DOHH2 (cell line): ENCODE results near the gene TST.

Source experiments
- H3F3A ChIP-seq: fragments of 200-600 bp; sonication (generic), shearing (Covaris generic); 2 replicates; pipeline ENCODE4 v1.6.0; 2016; ENCODE audit warnings: antibody characterized with exemption, mild to moderate bottlenecking; ENCODE audit not compliant: control insufficient read depth, insufficient read depth
- H3K27ac ChIP-seq: fragments of 200-600 bp; sonication (generic); 2 replicates; pipeline ENCODE4 v1.5.1; 2014; ENCODE audit warnings: low read depth, mild to moderate bottlenecking, low read length, moderate library complexity
- H3K27me3 ChIP-seq: fragments of 200-600 bp; sonication (generic); 2 replicates; pipeline ENCODE4 v1.6.1; 2014; ENCODE audit warnings: mild to moderate bottlenecking, low read length, mixed read lengths; ENCODE audit not compliant: control insufficient read depth
- H3K36me3 ChIP-seq: fragments of 200-600 bp; sonication (generic); 2 replicates; pipeline ENCODE4 v1.6.1; 2014; ENCODE audit warnings: mild to moderate bottlenecking, low read length, moderate library complexity, mixed read lengths; ENCODE audit not compliant: control insufficient read depth
- H3K4me1 ChIP-seq: fragments of 200-600 bp; sonication (generic); 2 replicates; pipeline ENCODE4 v1.6.1; 2014; ENCODE audit warnings: mild to moderate bottlenecking, low read length, mixed read lengths; ENCODE audit not compliant: control insufficient read depth
- H3K4me2 ChIP-seq: fragments of 200-600 bp; sonication (generic); 2 replicates; pipeline ENCODE4 v1.6.0; 2014; ENCODE audit warnings: mild to moderate bottlenecking, low read length, moderate library complexity
- H3K4me3 ChIP-seq: fragments of 200-600 bp; sonication (generic); 2 replicates; pipeline ENCODE4 v1.5.1; 2014; ENCODE audit warnings: mild to moderate bottlenecking, low read length, mixed read lengths
- H3K79me2 ChIP-seq: fragments of 200-600 bp; sonication (generic); 2 replicates; pipeline ENCODE4 v1.6.1; 2014; ENCODE audit warnings: mild to moderate bottlenecking, low read length, mixed read lengths; ENCODE audit not compliant: control insufficient read depth
- H3K9me2 ChIP-seq: fragments of 200-600 bp; sonication (generic); replicated peaks from 2 replicates; pipeline ENCODE4 v1.6.1; 2014; ENCODE audit warnings: mild to moderate bottlenecking, low read length, mixed read lengths; ENCODE audit not compliant: control insufficient read depth
- H3K9me3 ChIP-seq: fragments of 200-600 bp; sonication (generic); 2 replicates; pipeline ENCODE4 v1.6.1; 2014; ENCODE audit warnings: antibody characterized with exemption, low read length, mixed read lengths; ENCODE audit not compliant: control insufficient read depth, insufficient read depth
- H4K20me1 ChIP-seq: fragments of 200-600 bp; sonication (generic); 2 replicates; pipeline ENCODE4 v1.6.0; 2014; ENCODE audit warnings: low read depth, mild to moderate bottlenecking, antibody characterized with exemption, low read length, moderate library complexity; ENCODE audit not compliant: control insufficient read depth, insufficient read depth
- CTCF ChIP-seq: fragments of 200-600 bp; sonication (generic); IDR thresholded peaks from one replicate; pipeline ENCODE4 v1.5.1; 2014; ENCODE audit warnings: antibody characterized with exemption, mild to moderate bottlenecking, low read depth, low read length; ENCODE audit not compliant: poor library complexity, severe bottlenecking
- EZH2phosphoT487 ChIP-seq: fragments of 200-600 bp; sonication (generic); IDR thresholded peaks from 2 replicates; pipeline ENCODE4 v1.6.1; 2017; ENCODE audit warnings: borderline replicate concordance, mild to moderate bottlenecking, antibody characterized with exemption, low read length, moderate library complexity, mixed read lengths

Gene TST

GRCh38 chr22:37010174-37010573 is 9.1 kb downstream of the TST start:
- peaks cover 40% of the 10 kb centered on the region for H3K27me3 ChIP-seq
- no peaks in the 10 kb centered on the region for H3K4me1 ChIP-seq
- no peak overlapping the region for H3K4me2 ChIP-seq
- no peaks in the 10 kb centered on the region for H3F3A ChIP-seq
- H3K9me3 ChIP-seq: no peaks in the 10 kb centered on the region
- H3K27ac ChIP-seq: no peak overlapping the region
- TF ChIP-seq CTCF (no peak), EZH2phosphoT487 (no peak)
- H3K36me3 ChIP-seq: no peaks in the 10 kb centered on the region
- no peaks in the 10 kb centered on the region for H3K79me2 ChIP-seq
- no peaks in the 10 kb centered on the region for H4K20me1 ChIP-seq
- no peaks in the 10 kb centered on the region for H3K9me2 ChIP-seq
- H3K4me3 ChIP-seq: no peak overlapping the region

- no peak overlapping the region for H3K27ac ChIP-seq
- TF ChIP-seq EZH2phosphoT487 (no peak), CTCF (no peak)
- no peaks in the 10 kb centered on the region for H3K9me3 ChIP-seq
- no peaks in the 10 kb centered on the region for H4K20me1 ChIP-seq
- H3K4me1 ChIP-seq: no peaks in the 10 kb centered on the region
- no peak overlapping the region for H3K4me3 ChIP-seq
- H3K9me2 ChIP-seq: no peaks in the 10 kb centered on the region
- no peak overlapping the region for H3K4me2 ChIP-seq
- no peaks in the 10 kb centered on the region for H3F3A ChIP-seq
- H3K36me3 ChIP-seq: no peaks in the 10 kb centered on the region
- H3K79me2 ChIP-seq: no peaks in the 10 kb centered on the region
- peaks cover 44% of the 10 kb centered on the region for H3K27me3 ChIP-seq
Observed at GRCh38 chr22:37009490-37009889, 9.8 kb downstream of the TST start.

- H3K79me2 ChIP-seq: no peaks in the 10 kb centered on the region
- no peaks in the 10 kb centered on the region for H3F3A ChIP-seq
- no peaks in the 10 kb centered on the region for H3K36me3 ChIP-seq
- no peaks in the 10 kb centered on the region for H3K9me2 ChIP-seq
- TF ChIP-seq CTCF (no peak), EZH2phosphoT487 (no peak)
- H3K27ac ChIP-seq: no peak overlapping the region
- no peak overlapping the region for H3K4me2 ChIP-seq
- no peaks in the 10 kb centered on the region for H3K9me3 ChIP-seq
- H3K27me3 ChIP-seq: peaks cover 49% of the 10 kb centered on the region
- H3K4me1 ChIP-seq: no peaks in the 10 kb centered on the region
- H3K4me3 ChIP-seq: no peak overlapping the region
- H4K20me1 ChIP-seq: no peaks in the 10 kb centered on the region
Observed at GRCh38 chr22:37008365-37008764, 10.9 kb downstream of the TST start.

- Histone ChIP-seq H3K27me3 (peaks cover 52% of the 10 kb centered on the region), H3K9me3 (no peaks in the 10 kb centered on the region), H3K79me2 (no peaks in the 10 kb centered on the region), H3K9me2 (no peaks in the 10 kb centered on the region), H3F3A (no peaks in the 10 kb centered on the region), H3K4me3 (no peak overlapping the region), H3K4me2 (no peak overlapping the region), H4K20me1 (no peaks in the 10 kb centered on the region), H3K27ac (no peak overlapping the region), H3K4me1 (no peaks in the 10 kb centered on the region), H3K36me3 (no peaks in the 10 kb centered on the region)
- TF ChIP-seq CTCF (no peak), EZH2phosphoT487 (no peak)
Observed at GRCh38 chr22:37007651-37008050, 11.6 kb downstream of the TST start.
